GM12875 (cell line): ENCODE measurements around the gene TOMT.

Experiments used
- H3K4me3 ChIP-seq: one replicate; pipeline ENCODE4 v1.5.1; 2011; ENCODE audit warnings: low read depth, low read length, control low read depth
- TF ChIP-seq, protein P1 (sequence below): IDR thresholded peaks from 2 replicates; pipeline ENCODE4 v1.5.1; 2011; ENCODE audit warnings: low read depth, mild to moderate bottlenecking, control low read depth, inconsistent platforms, low read length, moderate library complexity, borderline replicate concordance; ENCODE audit not compliant: insufficient read depth

TOMT gene

DNA sequence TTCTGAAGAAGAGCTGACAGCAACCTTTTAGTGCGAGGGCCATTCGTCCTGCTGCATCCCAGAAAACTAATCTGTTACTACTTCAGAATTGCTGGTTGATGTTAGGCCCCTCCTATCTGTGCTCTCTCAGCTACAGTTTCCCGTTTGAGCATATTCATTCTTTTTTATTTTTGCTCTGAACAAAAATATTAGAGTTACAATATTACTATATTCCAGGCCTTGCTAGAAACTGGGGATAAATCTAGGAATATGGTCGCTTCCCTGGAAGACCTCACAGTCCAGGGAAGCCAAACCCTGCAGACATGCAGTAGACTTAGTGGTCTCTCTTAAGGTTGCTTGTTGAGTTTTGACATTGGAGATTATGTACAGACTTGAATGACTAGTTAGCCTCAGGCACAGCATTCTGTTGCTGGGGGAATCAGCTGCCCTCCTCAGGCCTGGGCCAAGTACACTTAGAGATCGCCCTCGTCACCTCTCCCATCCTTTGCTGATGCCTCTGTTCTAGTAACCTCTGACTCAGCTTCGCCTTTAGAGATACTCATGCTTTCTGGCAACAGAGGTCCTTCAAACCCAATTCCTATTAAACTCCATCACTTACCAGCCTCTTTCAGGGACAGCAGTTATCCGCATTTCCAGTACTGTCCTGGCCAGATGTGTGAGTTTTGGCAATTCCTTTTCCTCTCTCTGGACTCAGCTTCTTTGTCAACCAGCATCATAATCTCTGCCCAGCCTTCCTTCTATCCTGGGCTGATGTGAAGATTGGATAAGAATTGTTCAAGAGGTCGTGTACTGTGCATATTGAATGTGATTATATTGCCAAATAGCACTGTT, 7.5 kb downstream of the TOMT start:
- TF ChIP-seq, protein P1, sequence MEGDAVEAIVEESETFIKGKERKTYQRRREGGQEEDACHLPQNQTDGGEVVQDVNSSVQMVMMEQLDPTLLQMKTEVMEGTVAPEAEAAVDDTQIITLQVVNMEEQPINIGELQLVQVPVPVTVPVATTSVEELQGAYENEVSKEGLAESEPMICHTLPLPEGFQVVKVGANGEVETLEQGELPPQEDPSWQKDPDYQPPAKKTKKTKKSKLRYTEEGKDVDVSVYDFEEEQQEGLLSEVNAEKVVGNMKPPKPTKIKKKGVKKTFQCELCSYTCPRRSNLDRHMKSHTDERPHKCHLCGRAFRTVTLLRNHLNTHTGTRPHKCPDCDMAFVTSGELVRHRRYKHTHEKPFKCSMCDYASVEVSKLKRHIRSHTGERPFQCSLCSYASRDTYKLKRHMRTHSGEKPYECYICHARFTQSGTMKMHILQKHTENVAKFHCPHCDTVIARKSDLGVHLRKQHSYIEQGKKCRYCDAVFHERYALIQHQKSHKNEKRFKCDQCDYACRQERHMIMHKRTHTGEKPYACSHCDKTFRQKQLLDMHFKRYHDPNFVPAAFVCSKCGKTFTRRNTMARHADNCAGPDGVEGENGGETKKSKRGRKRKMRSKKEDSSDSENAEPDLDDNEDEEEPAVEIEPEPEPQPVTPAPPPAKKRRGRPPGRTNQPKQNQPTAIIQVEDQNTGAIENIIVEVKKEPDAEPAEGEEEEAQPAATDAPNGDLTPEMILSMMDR: no peak
- peak overlapping the region; percentile 61 for H3K4me3 ChIP-seq

DNA sequence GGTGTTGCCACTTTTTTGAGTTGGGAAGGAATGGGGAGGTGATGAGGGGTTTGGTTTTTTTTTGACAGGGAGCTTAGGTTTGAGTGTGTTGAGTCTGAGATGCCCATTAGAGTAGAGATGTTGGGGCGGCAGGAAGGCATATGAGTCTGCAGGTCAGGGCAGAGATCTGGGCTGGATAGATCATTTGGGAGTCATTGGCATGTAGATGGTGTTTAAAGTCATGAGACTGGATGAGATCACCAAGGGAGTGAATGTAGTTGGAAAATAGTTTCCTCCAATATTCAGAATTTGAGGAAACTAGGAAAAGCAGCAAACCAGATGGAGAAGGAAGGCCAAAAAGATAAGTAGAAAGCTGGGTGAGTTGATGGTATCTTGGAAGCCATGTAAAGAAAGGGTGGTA, 8.8 kb downstream of the TOMT start:
- TF ChIP-seq, protein P1: no peak
- H3K4me3 ChIP-seq: no peak overlapping the region

DNA sequence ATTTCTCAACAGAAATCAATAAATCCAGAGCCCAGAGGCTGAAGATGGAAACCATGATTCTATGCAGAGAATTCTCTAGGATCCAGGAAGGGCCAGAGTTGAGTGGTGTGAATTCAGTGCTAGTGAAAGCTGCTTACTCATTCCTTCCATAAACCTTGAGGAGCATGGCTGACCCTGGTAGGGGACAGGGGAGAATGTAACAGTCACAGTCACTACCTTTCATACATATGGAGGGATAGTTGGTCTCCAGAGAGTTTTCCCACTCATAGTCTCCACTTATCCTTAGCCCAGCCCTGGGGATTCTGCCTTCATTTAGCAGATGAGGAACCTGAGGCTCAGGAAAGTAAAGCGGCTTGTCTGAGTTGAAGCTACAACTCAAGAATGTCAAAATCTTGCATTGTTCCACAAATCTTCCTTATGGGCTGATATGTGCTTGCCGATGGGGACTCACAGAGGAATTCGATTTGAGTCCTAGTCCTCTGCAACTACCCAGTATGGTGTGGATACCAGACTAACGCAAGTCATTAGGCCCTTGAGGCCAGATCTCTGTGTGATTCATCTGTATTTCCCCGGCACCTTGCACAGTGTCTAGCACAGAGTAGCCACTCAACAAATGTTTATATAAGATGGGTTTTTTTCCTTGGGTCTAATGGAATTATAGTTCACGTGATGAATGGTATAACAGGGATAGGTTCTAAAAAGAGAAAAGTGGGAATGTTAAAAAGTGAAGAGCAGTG, 10.5 kb downstream of the TOMT start:
- TF ChIP-seq, protein P1: no peak
- no peak overlapping the region for H3K4me3 ChIP-seq

DNA sequence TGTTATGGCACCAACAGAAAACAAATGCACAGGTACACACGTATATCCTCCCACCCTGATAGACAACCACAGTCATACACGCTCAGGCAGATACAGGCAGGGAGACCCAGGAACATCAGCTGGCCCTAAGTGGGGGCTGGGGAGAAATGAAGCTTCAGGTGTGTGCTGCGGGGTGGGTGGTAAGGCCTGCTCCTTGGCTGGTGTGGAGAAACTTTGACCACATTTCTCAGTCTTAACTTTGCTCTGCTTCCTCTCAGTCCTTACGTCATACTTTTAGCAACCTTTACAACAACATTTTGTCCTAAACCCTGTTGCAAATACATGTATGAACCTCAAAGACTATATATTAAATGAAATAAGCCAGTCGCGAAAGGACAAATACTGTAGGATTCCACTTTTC, 13.5 kb downstream of the TOMT start:
- H3K4me3 ChIP-seq: no peak overlapping the region
- TF ChIP-seq, protein P1: no peak

DNA sequence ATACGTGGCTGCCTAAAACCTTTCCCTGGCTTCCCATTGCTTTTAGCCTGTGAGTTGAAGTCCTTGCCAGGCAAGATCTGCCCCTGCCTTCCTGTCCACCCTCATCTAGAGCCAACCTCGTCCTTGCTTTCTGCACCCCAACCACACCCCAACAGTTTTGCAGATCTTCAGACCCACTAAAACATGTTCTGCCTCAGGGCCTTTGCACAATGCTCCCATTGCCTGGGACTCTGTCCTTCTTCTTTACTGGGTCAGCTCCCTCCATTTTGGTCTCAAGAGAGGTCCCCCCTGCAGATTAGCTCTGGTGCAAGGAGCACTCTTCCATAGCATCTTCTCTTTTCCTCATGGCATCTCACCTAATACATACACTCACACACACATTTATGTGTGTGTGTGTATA, 15.2 kb downstream of the TOMT start:
- TF ChIP-seq, protein P1: no peak

DNA sequence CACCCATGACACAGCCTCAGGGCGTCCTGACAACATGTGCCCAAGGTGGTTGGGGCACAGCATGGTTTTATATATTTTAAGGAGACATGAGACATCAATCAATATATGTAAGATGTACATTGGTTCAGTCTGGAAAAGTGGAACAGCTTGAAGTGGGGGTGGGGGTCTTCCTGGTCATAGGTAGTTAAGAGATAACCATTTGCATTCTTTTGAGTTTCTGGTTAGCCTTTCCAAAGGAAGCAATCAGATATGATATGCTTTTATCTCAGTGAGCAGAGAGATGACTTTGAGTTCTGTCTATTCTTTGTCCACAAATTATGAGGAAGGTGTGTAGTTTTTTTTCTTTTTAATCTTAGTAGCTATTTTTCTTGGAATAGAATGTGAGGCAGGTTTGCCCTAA, 16.9 kb downstream of the TOMT start:
- H3K4me3 ChIP-seq: no peak overlapping the region
- TF ChIP-seq, protein P1: no peak

More for the DNA sequence above, 15.2 kb downstream of the TOMT start:
- H3K4me3 ChIP-seq: no peak overlapping the region
